ENCODE measurements around the gene ATF7IP2.

DNA sequence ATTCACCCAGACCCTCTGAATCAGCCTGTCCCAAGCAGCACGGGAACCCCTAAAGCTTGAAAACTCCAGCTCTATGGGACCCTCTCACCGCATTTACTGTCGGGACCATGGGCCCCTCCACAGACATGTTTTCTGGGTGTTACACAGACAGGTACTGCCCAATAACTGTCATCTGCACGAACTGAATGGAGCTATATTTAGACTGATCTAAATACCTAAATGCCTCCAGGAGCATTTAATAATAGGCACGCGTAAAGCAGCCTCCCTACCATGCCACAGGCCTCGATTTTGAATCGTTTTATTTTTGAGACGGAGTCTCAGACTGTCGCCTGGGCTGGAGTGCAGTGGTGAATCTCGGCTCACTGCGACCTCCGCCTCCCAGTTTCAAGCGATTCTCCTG is 144.8 kb downstream of the ATF7IP2 start:
- TF ChIP-seq CTCF (IDR thresholded peaks at IDR 0.05): no peak
- TF ChIP-seq POLR2A (IDR thresholded peaks at IDR 0.05): no peak
- no peak for TF ChIP-seq EP300 (IDR thresholded peaks at IDR 0.05)
